Colonic mucosa (tissue), 4 donors: ENCODE measurements around the gene HINT3. TPM values are rescaled to one million over a fixed set of nuclear protein-coding genes. Genes with fewer than 3 reads are reported as not detected.
A peak's percentile ranks its signal among the peaks of the same experiment; 100 is the strongest.

ENCODE experiments used
- DNase-seq: peaks from one replicate; pipeline ENCODE4 v3.0.0-alpha.2; 2020
- H3K27ac ChIP-seq: fragments of 200-600 bp; one replicate; pipeline ENCODE4 v1.8.0; 2021
- H3K27me3 ChIP-seq: fragments of 200-600 bp; one replicate; pipeline ENCODE4 v1.8.0; 2021
- H3K36me3 ChIP-seq: fragments of 200-600 bp; one replicate; pipeline ENCODE4 v1.8.0; 2021
- H3K4me1 ChIP-seq: fragments of 200-600 bp; one replicate; pipeline ENCODE4 v1.8.0; 2021; ENCODE audit warnings: mild to moderate bottlenecking
- H3K4me3 ChIP-seq: fragments of 200-600 bp; one replicate; pipeline ENCODE4 v1.8.0; 2021
- H3K9ac ChIP-seq, 2 donors: one replicate each; pipeline ENCODE4 v1.7.0; 2013; ENCODE audit warnings: control low read depth in 2 of 2, low read depth in 2 of 2, low read length in 2 of 2
- H3K9me3 ChIP-seq: fragments of 200-600 bp; one replicate; pipeline ENCODE4 v1.8.0; 2021
- CTCF ChIP-seq: fragments of 200-600 bp; IDR thresholded peaks from one replicate; pipeline ENCODE4 v1.8.0; 2022; ENCODE audit warnings: antibody characterized with exemption, mild to moderate bottlenecking
- intact Hi-C: fragments of 100-400 bp; cut with DNase I; formaldehyde crosslinking; loops from one replicate; pipeline ENCODE4 v1.14.1; 2022
- total RNA-seq, 2 donors: library from RNA; stranded (reverse); fragmentation: NEBNext Ultra II Directional in 1 of 2; extraction: Animal tissue kit (Norgen Biotek cat#: 25700) in 1 of 2; gene quantifications; one replicate each; pipeline ENCODE4 v1.2.1, GENCODE V29; 2021
- donor health status: healthy.
- donor health status: DM: no; HTN: no; CAD: no.
- donor health status: DM: no; HTN: no; CAD: no.

Gene HINT3
- total RNA-seq, 2 donors from 2014 or later = 17.1 to 38.5 TPM

- peak within 1 kb of the TSS; percentile 72 for H3K27ac ChIP-seq
- intact Hi-C loops = no loop called here
- H3K9me3 ChIP-seq = no peaks in the 10 kb centered on the region
- peak within 1 kb of the TSS; percentile 75 to 92 for H3K9ac ChIP-seq
- H3K4me1 ChIP-seq = peaks cover 6% of the 10 kb centered on the region
- peak; percentile 91 for DNase-seq
- H3K36me3 ChIP-seq = no peaks in the 10 kb centered on the region
- H3K4me3 ChIP-seq = peak within 1 kb of the TSS; percentile 73
- no peaks in the 10 kb centered on the region for H3K27me3 ChIP-seq
- no peak for TF ChIP-seq CTCF
These were observed 29.9 kb downstream of the HINT3 start, which contains the start of gene TRMT11 for GRCh38 chr6:125986301-125987025. Gene TRMT11 (plus strand): TSS chr6:125986540. CDS start chr6:125986551, 11 bp downstream.

GRCh38 chr6:125987026-125987617, 30.6 kb downstream of the HINT3 start:
- Histone ChIP-seq H3K9ac (peak overlapping the region; percentile 75 to 92), H3K4me1 (peaks cover 6% of the 10 kb centered on the region), H3K4me3 (peak overlapping the region; percentile 73), H3K27me3 (no peaks in the 10 kb centered on the region), H3K27ac (peak overlapping the region; percentile 72), H3K9me3 (no peaks in the 10 kb centered on the region), H3K36me3 (no peaks in the 10 kb centered on the region)
- no peak for DNase-seq
- intact Hi-C loops = no loop called here
- TF ChIP-seq CTCF = no peak

GRCh38 chr6:125988280-125988679, 31.7 kb downstream of the HINT3 start:
- DNase-seq = no peak
- Histone ChIP-seq H3K9ac (no peak overlapping the region), H3K4me1 (peaks cover 6% of the 10 kb centered on the region), H3K9me3 (no peaks in the 10 kb centered on the region), H3K36me3 (no peaks in the 10 kb centered on the region), H3K27me3 (no peaks in the 10 kb centered on the region), H3K4me3 (no peak overlapping the region), H3K27ac (no peak overlapping the region)
- intact Hi-C loops = no loop called here
- no peak for TF ChIP-seq CTCF

GRCh38 chr6:125989631-125990030, 33.1 kb downstream of the HINT3 start:
- Histone ChIP-seq H3K4me3 (no peak overlapping the region), H3K27ac (no peak overlapping the region), H3K36me3 (no peaks in the 10 kb centered on the region), H3K27me3 (no peaks in the 10 kb centered on the region), H3K9me3 (no peaks in the 10 kb centered on the region), H3K4me1 (peaks cover 6% of the 10 kb centered on the region), H3K9ac (no peak overlapping the region)
- no peak for TF ChIP-seq CTCF
- intact Hi-C loops = no loop called here
- DNase-seq = no peak

- TF ChIP-seq CTCF = no peak
- H3K27me3 ChIP-seq = no peaks in the 10 kb centered on the region
- H3K36me3 ChIP-seq = no peaks in the 10 kb centered on the region
- peaks cover 6% of the 10 kb centered on the region for H3K4me1 ChIP-seq
- intact Hi-C loops = no loop called here
- H3K9ac ChIP-seq = no peak overlapping the region
- no peaks in the 10 kb centered on the region for H3K9me3 ChIP-seq
- DNase-seq = no peak
- H3K4me3 ChIP-seq = no peak overlapping the region
- H3K27ac ChIP-seq = no peak overlapping the region
These were observed 35.1 kb downstream of the HINT3 start for GRCh38 chr6:125991653-125992052.
